Caco-2 (cell line): ENCODE data around the gene MAML2. TPM values are rescaled to one million over a fixed set of nuclear protein-coding genes. Genes with fewer than 3 reads are reported as not detected.

Experiments used
- BruUV-seq: library from RNA; stranded (reverse); fragments of 400-500 nt; replicated peaks from 2 replicates; lab custom pipeline; 2021; lab: Mats Ljungman, UMichigan
- CTCF ChIA-PET: fragments of 300-600 bp; sonication (Branson Sonifier 250); formaldehyde crosslinking; loops from one replicate; lab custom pipeline; 2022; ENCODE audit warnings: antibody characterized with exemption; lab: Charles Lee
- POLR2A ChIA-PET: fragments of 300-600 bp; sonication (Branson Sonifier 250); formaldehyde crosslinking; loops from one replicate; lab custom pipeline; 2022; ENCODE audit warnings: antibody characterized with exemption; lab: Charles Lee
- DNase-seq, 2 experiments: peaks; one replicate each; pipeline versions ENCODE4 v3.0.0 to v3.0.0-alpha.2; 2020 to 2022
- H3K27me3 ChIP-seq: replicated peaks from 2 replicates; pipeline ENCODE4 v1.6.0; 2011; ENCODE audit warnings: low read length; ENCODE audit not compliant: control insufficient read depth, insufficient read depth
- H3K36me3 ChIP-seq: 2 replicates; pipeline ENCODE4 v1.5.1; 2011; ENCODE audit warnings: low read length; ENCODE audit not compliant: control insufficient read depth, insufficient read depth
- H3K4me1 ChIP-seq: fragments of 250-450 bp; sonication (Bioruptor Pico); 2 replicates; pipeline ENCODE4 v1.5.1; 2020; ENCODE audit warnings: mild to moderate bottlenecking
- H3K4me3 ChIP-seq: 2 replicates; pipeline ENCODE4 v1.5.1; 2011; ENCODE audit warnings: low read depth, mild to moderate bottlenecking, control low read depth, low read length
- H3K9me3 ChIP-seq: fragments of 250-450 bp; sonication (Bioruptor Pico); 2 replicates; pipeline ENCODE4 v1.5.1; 2020; ENCODE audit warnings: mild to moderate bottlenecking, moderate library complexity
- H3K27ac Mint-ChIP-seq: one replicate; pipeline ENCODE4 v1.8.0; 2022; ENCODE audit warnings: mixed read lengths; ENCODE audit not compliant: unreplicated experiment
- H3K27me3 Mint-ChIP-seq: one replicate; pipeline ENCODE4 v1.8.0; 2022; ENCODE audit warnings: mixed read lengths; ENCODE audit not compliant: insufficient read depth, unreplicated experiment
- H3K36me3 Mint-ChIP-seq: one replicate; pipeline ENCODE4 v1.8.0; 2022; ENCODE audit warnings: mild to moderate bottlenecking, mixed read lengths; ENCODE audit not compliant: insufficient read depth, unreplicated experiment
- H3K4me1 Mint-ChIP-seq: one replicate; pipeline ENCODE4 v1.8.0; 2022; ENCODE audit warnings: low read depth, mixed read lengths; ENCODE audit not compliant: unreplicated experiment
- H3K4me3 Mint-ChIP-seq: one replicate; pipeline ENCODE4 v1.8.0; 2022; ENCODE audit warnings: mild to moderate bottlenecking, moderate library complexity, mixed read lengths; ENCODE audit not compliant: unreplicated experiment
- H3K9me3 Mint-ChIP-seq: one replicate; pipeline ENCODE4 v1.8.0; 2022; ENCODE audit warnings: mixed read lengths; ENCODE audit not compliant: unreplicated experiment
- CTCF ChIP-seq, 2 experiments: fragments of 200-600 bp in 1 of 2; IDR thresholded peaks; 1 replicate in 1 of 2; 2 replicates in 1 of 2; pipeline versions ENCODE4 v1.5.1 to v1.8.0; 2011 to 2022; ENCODE audit warnings: antibody characterized with exemption in 1 of 2, control low read depth in 1 of 2, inconsistent platforms in 1 of 2, low read depth in 1 of 2, low read length in 1 of 2, mild to moderate bottlenecking in 1 of 2, moderate library complexity in 1 of 2; ENCODE audit not compliant: insufficient read depth in 1 of 2, severe bottlenecking in 1 of 2, unreplicated experiment in 1 of 2
- intact Hi-C: fragments of 100-400 bp; cut with micrococcal nuclease; formaldehyde crosslinking; loops from one replicate; pipeline ENCODE4 v1.10.0; 2022; ENCODE audit not compliant: unreplicated experiment
- total RNA-seq: library from RNA; stranded (reverse); gene quantifications from 2 replicates; pipeline ENCODE4 v1.2.3, GENCODE V29; 2022

The MAML2 gene
- total RNA-seq, 1 experiment from 2014 or later: 11.5 TPM

GRCh38 chr11:96159968-96160367 is 183.0 kb downstream of the MAML2 start:
- no peak overlapping the region for H3K4me3 ChIP-seq
- Mint-ChIP-seq H3K36me3 (no peaks in the 10 kb centered on the region), H3K4me1 (peaks cover 20% of the 10 kb centered on the region), H3K4me3 (no peak overlapping the region), H3K27ac (no peak overlapping the region), H3K9me3 (no peaks in the 10 kb centered on the region), H3K27me3 (no peaks in the 10 kb centered on the region)
- DNase-seq: no peak
- H3K36me3 ChIP-seq: no peaks in the 10 kb centered on the region
- ChIA-PET CTCF (no interaction called here), POLR2A (no interaction called here)
- H3K27me3 ChIP-seq: no peaks in the 10 kb centered on the region
- peaks cover 29% of the 10 kb centered on the region for H3K4me1 ChIP-seq
- no TSS peak for BruUV-seq
- intact Hi-C loops: no loop called here
- no peaks in the 10 kb centered on the region for H3K9me3 ChIP-seq
- TF ChIP-seq CTCF (IDR thresholded peaks at IDR 0.05; ENCODE audit: insufficient read depth in 1 of 2, low read depth in 1 of 2, low read length in 1 of 2, severe bottlenecking in 1 of 2, unreplicated experiment in 1 of 2): no peak

- no peak for TF ChIP-seq CTCF (IDR thresholded peaks at IDR 0.05; ENCODE audit: insufficient read depth in 1 of 2, low read depth in 1 of 2, low read length in 1 of 2, severe bottlenecking in 1 of 2, unreplicated experiment in 1 of 2)
- CTCF ChIA-PET: no interaction called here
Measured at GRCh38 chr11:96158126-96158525, 184.9 kb downstream of the MAML2 start.

GRCh38 chr11:96157517-96157873 is 185.5 kb downstream of the MAML2 start:
- ChIA-PET POLR2A (no interaction called here), CTCF (no interaction called here)
- intact Hi-C loops: no loop called here

More at GRCh38 chr11:96158126-96158525, 184.9 kb downstream of the MAML2 start:
- H3K4me3 ChIP-seq: no peak overlapping the region
- DNase-seq: no peak
- no peaks in the 10 kb centered on the region for H3K27me3 ChIP-seq
- H3K4me1 ChIP-seq: peaks cover 44% of the 10 kb centered on the region
- Mint-ChIP-seq H3K4me3 (no peak overlapping the region), H3K27ac (no peak overlapping the region), H3K27me3 (no peaks in the 10 kb centered on the region), H3K9me3 (no peaks in the 10 kb centered on the region), H3K4me1 (peaks cover 28% of the 10 kb centered on the region), H3K36me3 (no peaks in the 10 kb centered on the region)
- POLR2A ChIA-PET: no interaction called here
- no TSS peak for BruUV-seq
- no peaks in the 10 kb centered on the region for H3K9me3 ChIP-seq
- intact Hi-C loops: no loop called here
- no peaks in the 10 kb centered on the region for H3K36me3 ChIP-seq

More at GRCh38 chr11:96157517-96157873, 185.5 kb downstream of the MAML2 start:
- BruUV-seq: no TSS peak
- Mint-ChIP-seq H3K27ac (no peak overlapping the region), H3K27me3 (no peaks in the 10 kb centered on the region), H3K36me3 (no peaks in the 10 kb centered on the region), H3K4me1 (peaks cover 28% of the 10 kb centered on the region), H3K4me3 (no peak overlapping the region), H3K9me3 (no peaks in the 10 kb centered on the region)
- Histone ChIP-seq H3K27me3 (no peaks in the 10 kb centered on the region), H3K4me1 (peaks cover 44% of the 10 kb centered on the region), H3K36me3 (no peaks in the 10 kb centered on the region), H3K4me3 (no peak overlapping the region), H3K9me3 (no peaks in the 10 kb centered on the region)
- TF ChIP-seq CTCF (IDR thresholded peaks at IDR 0.05; ENCODE audit: insufficient read depth in 1 of 2, low read depth in 1 of 2, low read length in 1 of 2, severe bottlenecking in 1 of 2, unreplicated experiment in 1 of 2): no peak
- no peak for DNase-seq
